HepG2 (cell line): Measurements from ENCODE around the gene KCNK2.

Experiments
- NFE2L2 ChIP-seq: fragments of 150-350 bp; IDR thresholded peaks from 2 replicates; pipeline ENCODE4 v1.6.1; 2014; ENCODE audit warnings: low read length
- TARDBP ChIP-seq: sonication (generic); formaldehyde crosslinking; IDR thresholded peaks from 2 replicates; pipeline ENCODE4 v1.8.0; 2022; ENCODE audit warnings: mild to moderate bottlenecking, missing genetic modification reagents
- ZFY ChIP-seq: sonication (generic); formaldehyde crosslinking; IDR thresholded peaks from 2 replicates; pipeline ENCODE4 v1.4.0; 2020; ENCODE audit warnings: missing genetic modification reagents

DNA sequence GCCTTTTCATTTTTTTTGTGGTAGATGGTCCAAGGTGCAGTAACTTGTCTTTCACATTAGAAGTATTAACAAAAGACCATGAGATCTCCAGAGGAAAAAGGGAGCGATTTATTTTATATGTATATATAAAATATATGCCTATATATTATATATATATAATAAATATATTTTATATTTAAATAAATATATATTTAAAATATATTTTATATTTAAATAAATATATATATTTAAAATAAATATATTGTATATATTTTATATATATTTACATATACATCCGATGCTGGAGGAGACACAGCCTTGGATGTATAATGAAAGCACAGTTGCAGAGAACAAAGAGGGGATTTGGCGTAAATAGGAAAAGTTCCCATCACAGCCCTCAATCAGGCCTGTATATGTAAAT is 182.1 kb downstream of the KCNK2 start:
- TF ChIP-seq NFE2L2 (no peak), TARDBP (CRISPR knock-in tag) (no peak), ZFY (no peak)
